ENCODE measurements around the gene FUT1.
"Not testable (repeated sequence)": the region's sequence is repeated elsewhere in the genome, so short reads cannot be mapped to it uniquely, and the experiment has no call there.

DNA sequence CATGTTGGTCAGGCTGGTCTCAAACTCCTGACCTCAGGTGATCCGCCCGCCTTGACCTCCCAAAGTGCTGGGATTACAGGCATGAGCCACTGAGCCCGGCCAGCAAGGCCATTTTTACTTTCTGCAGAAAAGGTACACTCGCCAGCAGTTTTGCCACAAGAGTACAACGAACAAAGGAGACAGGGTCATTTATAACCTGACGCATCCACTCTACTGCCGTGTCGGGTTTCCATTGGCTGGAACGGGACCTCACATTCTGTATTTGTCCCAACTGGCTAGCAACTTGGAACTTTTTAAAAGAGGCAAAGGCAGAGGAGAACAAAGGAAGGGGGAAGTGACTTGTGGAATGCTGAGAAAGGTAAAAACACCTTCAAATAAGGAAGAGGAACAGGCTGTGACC lies 34.9 kb upstream of the FUT1 start:
- TF ChIP-seq, protein P1, sequence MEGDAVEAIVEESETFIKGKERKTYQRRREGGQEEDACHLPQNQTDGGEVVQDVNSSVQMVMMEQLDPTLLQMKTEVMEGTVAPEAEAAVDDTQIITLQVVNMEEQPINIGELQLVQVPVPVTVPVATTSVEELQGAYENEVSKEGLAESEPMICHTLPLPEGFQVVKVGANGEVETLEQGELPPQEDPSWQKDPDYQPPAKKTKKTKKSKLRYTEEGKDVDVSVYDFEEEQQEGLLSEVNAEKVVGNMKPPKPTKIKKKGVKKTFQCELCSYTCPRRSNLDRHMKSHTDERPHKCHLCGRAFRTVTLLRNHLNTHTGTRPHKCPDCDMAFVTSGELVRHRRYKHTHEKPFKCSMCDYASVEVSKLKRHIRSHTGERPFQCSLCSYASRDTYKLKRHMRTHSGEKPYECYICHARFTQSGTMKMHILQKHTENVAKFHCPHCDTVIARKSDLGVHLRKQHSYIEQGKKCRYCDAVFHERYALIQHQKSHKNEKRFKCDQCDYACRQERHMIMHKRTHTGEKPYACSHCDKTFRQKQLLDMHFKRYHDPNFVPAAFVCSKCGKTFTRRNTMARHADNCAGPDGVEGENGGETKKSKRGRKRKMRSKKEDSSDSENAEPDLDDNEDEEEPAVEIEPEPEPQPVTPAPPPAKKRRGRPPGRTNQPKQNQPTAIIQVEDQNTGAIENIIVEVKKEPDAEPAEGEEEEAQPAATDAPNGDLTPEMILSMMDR (IDR thresholded peaks at IDR 0.05): not testable (repeated sequence)
- not testable (repeated sequence) for TF ChIP-seq POLR2A (IDR thresholded peaks at IDR 0.05)
